A549 (cell line): ENCODE measurements around the gene IL9R. TPM values are rescaled to one million over a fixed set of nuclear protein-coding genes. Genes with fewer than 3 reads are reported as not detected.

ENCODE experiments used
- ATAC-seq, 2 experiments: fragments of 200-7000 bp in 1 of 2; fragments of >200 bp in 1 of 2; cut with Nextera tagmentation in 1 of 2; cut with Tn5 transposase in 1 of 2; 3 replicates each; pipeline versions ENCODE4 v1.8.0 to v1.9.1; 2018 to 2020; ENCODE audit warnings: mild to moderate bottlenecking in 1 of 2, moderate library complexity in 1 of 2
- CTCF ChIA-PET: fragments of 300-600 bp; sonication (Branson Sonifier 250); formaldehyde crosslinking; extraction: SDS; loops from one replicate; lab custom pipeline; 2021; ENCODE audit warnings: antibody characterized with exemption, inconsistent platforms; lab: Yijun Ruan, JAX
- POLR2A ChIA-PET: fragments of 350-600 bp; formaldehyde crosslinking; extraction: SDS; loops from one replicate; lab custom pipeline; 2021; ENCODE audit warnings: antibody characterized with exemption, inconsistent platforms; lab: Yijun Ruan, JAX
- DNase-seq, 2 experiments: peaks; one replicate each; pipeline versions ENCODE4 v3.0.0 to v3.0.0-alpha.2; 2011 to 2016; ENCODE audit warnings: low read depth in 1 of 2, low spot score in 1 of 2
- FAIRE-seq: peaks from 2 replicates; lab custom pipeline; 2011; peaks lifted over from hg19 to GRCh38; lab: Jason Lieb, UNC
- H3K27ac ChIP-seq, 2 experiments: fragments of >200 bp; sonication (Bioruptor Twin); formaldehyde crosslinking; 3 replicates each; pipeline ENCODE4 v1.5.1; 2016 to 2017
- H3K4me1 ChIP-seq: fragments of >200 bp; sonication (Bioruptor Twin); formaldehyde crosslinking; 3 replicates; pipeline ENCODE4 v1.6.1; 2016
- H3K4me2 ChIP-seq: fragments of >200 bp; sonication (Bioruptor Twin); formaldehyde crosslinking; 3 replicates; pipeline ENCODE4 v1.6.1; 2016
- H3K4me3 ChIP-seq: fragments of >200 bp; sonication (Bioruptor Twin); formaldehyde crosslinking; 3 replicates; pipeline ENCODE4 v1.5.1; 2016
- H3K9me3 ChIP-seq: fragments of >200 bp; sonication (Bioruptor Twin); formaldehyde crosslinking; 3 replicates; pipeline ENCODE4 v1.6.1; 2016
- BHLHE40 ChIP-seq: IDR thresholded peaks from 2 replicates; pipeline ENCODE4 v1.6.1; 2012; ENCODE audit warnings: low read depth, low read length, inconsistent platforms
- CBX8 ChIP-seq: fragments of 200-600 bp; sonication (generic); IDR thresholded peaks from 2 replicates; pipeline ENCODE4 v1.6.1; 2016
- CHD2 ChIP-seq: fragments of 150-350 bp; IDR thresholded peaks from 2 replicates; pipeline ENCODE4 v1.6.1; 2014; ENCODE audit warnings: low read length; ENCODE audit not compliant: partially characterized antibody
- ESRRA ChIP-seq: fragments of 150-350 bp; IDR thresholded peaks from 2 replicates; pipeline ENCODE4 v1.6.1; 2014; ENCODE audit warnings: mild to moderate bottlenecking, low read length, borderline replicate concordance
- HOXA7 ChIP-seq: fragments of 250-450 bp; sonication (Bioruptor Pico); IDR thresholded peaks from 2 replicates; pipeline ENCODE4 v1.5.0; 2020; ENCODE audit warnings: mild to moderate bottlenecking, moderate library complexity
- HOXB13 ChIP-seq: fragments of 250-450 bp; sonication (Bioruptor Pico); IDR thresholded peaks from 2 replicates; pipeline ENCODE4 v1.5.0; 2020; ENCODE audit warnings: low read depth, mild to moderate bottlenecking, moderate library complexity
- JUN ChIP-seq, 2 experiments: fragments of >200 bp; sonication (Bioruptor Twin); formaldehyde crosslinking; IDR thresholded peaks; 2 replicates in 1 of 2; 3 replicates in 1 of 2; pipeline ENCODE4 v1.6.1; 2016 to 2017
- MAFK ChIP-seq: fragments of 450-650 bp; IDR thresholded peaks from 2 replicates; pipeline ENCODE4 v1.6.1; 2014; ENCODE audit not compliant: partially characterized antibody
- MYC ChIP-seq: IDR thresholded peaks from 2 replicates; pipeline ENCODE4 v1.6.1; 2012; ENCODE audit warnings: mild to moderate bottlenecking, inconsistent platforms, low read length, improper control_type of control experiment, borderline replicate concordance
- NR3C1 ChIP-seq: fragments of >200 bp; sonication (Bioruptor Twin); formaldehyde crosslinking; IDR thresholded peaks from 3 replicates; pipeline ENCODE4 v1.6.1; 2017
- POLR2A ChIP-seq: IDR thresholded peaks from 2 replicates; pipeline ENCODE4 v1.6.1; 2012; ENCODE audit warnings: mild to moderate bottlenecking, low read length
- POLR2AphosphoS2 ChIP-seq: conservative IDR thresholded peaks from 2 replicates; pipeline ENCODE4 v1.6.1; 2012; ENCODE audit warnings: low read length, improper control_type of control experiment, inconsistent platforms
- RAD21 ChIP-seq, 2 experiments: fragments of >200 bp in 1 of 2; sonication (Bioruptor Twin) in 1 of 2; formaldehyde crosslinking in 1 of 2; IDR thresholded peaks in 1 of 2; conservative IDR thresholded peaks in 1 of 2; 2 replicates in 1 of 2; 3 replicates in 1 of 2; pipeline ENCODE4 v1.6.1; 2012 to 2018; ENCODE audit warnings: inconsistent platforms in 1 of 2
- RARB ChIP-seq: fragments of 250-450 bp; sonication (Bioruptor Pico); IDR thresholded peaks from 2 replicates; pipeline ENCODE4 v1.8.0; 2021; ENCODE audit warnings: mild to moderate bottlenecking, moderate library complexity
- REST ChIP-seq: fragments of 200-600 bp; sonication (generic); IDR thresholded peaks from 2 replicates; pipeline ENCODE4 v1.6.1; 2016; ENCODE audit warnings: antibody characterized with exemption, mild to moderate bottlenecking, moderate library complexity
- RFX5 ChIP-seq: fragments of 450-650 bp; IDR thresholded peaks from 2 replicates; pipeline ENCODE4 v1.7.1; 2014; ENCODE audit warnings: antibody characterized with exemption, mild to moderate bottlenecking, moderate library complexity
- SMC3 ChIP-seq: fragments of >200 bp; sonication (Bioruptor Twin); formaldehyde crosslinking; IDR thresholded peaks from 3 replicates; pipeline ENCODE4 v1.6.1; 2018; ENCODE audit warnings: inconsistent platforms
- SREBF2 ChIP-seq: fragments of 450-650 bp; IDR thresholded peaks from 2 replicates; pipeline ENCODE4 v1.6.1; 2014; ENCODE audit warnings: mild to moderate bottlenecking, moderate library complexity
- TP53 ChIP-seq: fragments of 250-450 bp; sonication (Bioruptor Pico); IDR thresholded peaks from 2 replicates; pipeline ENCODE4 v1.5.0; 2021; ENCODE audit warnings: mild to moderate bottlenecking, moderate library complexity
- ZC3H11A ChIP-seq: fragments of 450-650 bp; IDR thresholded peaks from 2 replicates; pipeline ENCODE4 v1.6.1; 2014; ENCODE audit warnings: antibody characterized with exemption, mild to moderate bottlenecking
- ZFP36 ChIP-seq: fragments of 450-650 bp; IDR thresholded peaks from 2 replicates; pipeline ENCODE4 v1.6.1; 2014; ENCODE audit warnings: borderline replicate concordance; ENCODE audit not compliant: partially characterized antibody
- WGBS: methylation state at CpG from one replicate; pipeline ENCODE4 v1.1.6; 2017; ENCODE audit errors: missing lambda C conversion rate; 5-methylcytosine and 5-hydroxymethylcytosine counted together
- polyA plus RNA-seq, 4 experiments: library from polyadenylated mRNA; depleted of rRNA in 3 of 4; stranded (reverse); fragments of >200 nt; fragmentation: RNase III in 1 of 4; extraction: RNeasy Plus Mini Kit Qiagen cat#74134 plus additional on column Dnase treatment in 1 of 4; gene quantifications; 2 replicates in 3 of 4; 3 replicates in 1 of 4; pipeline ENCODE4 v1.2.3, GENCODE V29; 2011 to 2017
- TF ChIP-seq, protein P1 (sequence below): fragments of >200 bp; sonication (Bioruptor Twin); formaldehyde crosslinking; IDR thresholded peaks from 3 replicates; pipeline ENCODE4 v1.6.1; 2016
- TF ChIP-seq, protein P2 (sequence below): fragments of 150-350 bp; IDR thresholded peaks from 2 replicates; pipeline ENCODE4 v1.6.1; 2014; ENCODE audit warnings: low read depth, mild to moderate bottlenecking, low read length

Gene IL9R
- polyA plus RNA-seq, 2 of the 4 experiments (the other 2 are of a cell fraction) = 0.06 to 0.12 TPM

DNA sequence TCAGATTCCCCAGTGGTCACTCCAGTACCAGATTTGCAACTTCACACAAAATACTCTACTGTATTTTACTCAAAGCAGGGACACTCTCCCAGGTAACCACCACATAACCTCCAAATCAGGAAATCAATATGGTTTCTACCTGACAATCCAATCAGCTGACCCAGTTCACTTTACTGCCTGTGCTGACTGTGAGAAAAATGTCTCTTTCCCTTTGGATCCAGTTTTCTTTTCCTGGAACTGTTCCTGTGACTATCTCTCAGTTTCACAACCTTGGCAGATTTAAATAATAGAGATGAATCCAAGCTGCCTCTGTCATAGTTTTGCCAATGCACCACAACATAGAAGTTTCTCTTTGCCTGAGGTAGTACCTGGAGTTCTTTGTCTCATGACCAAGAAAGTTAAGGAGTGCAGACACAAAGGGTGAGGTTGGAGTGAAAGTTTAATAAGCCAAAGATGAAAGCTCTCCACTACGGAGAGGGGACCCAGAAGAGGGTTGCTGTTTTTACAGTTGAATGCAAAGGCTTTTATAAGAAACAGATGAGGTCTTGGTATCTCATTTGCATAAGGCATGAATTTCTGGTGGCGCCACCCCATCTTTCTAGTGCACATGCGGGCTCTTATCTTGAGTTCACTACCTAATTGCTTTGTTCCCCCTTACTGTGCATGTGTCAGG lies 29.7 kb upstream of the IL9R start:
- ChIA-PET POLR2A (no interaction called here), CTCF (no interaction called here)
- H3K4me3 ChIP-seq = no peak overlapping the region
- H3K27ac ChIP-seq = no peak overlapping the region
- no peak overlapping the region for H3K4me2 ChIP-seq
- FAIRE-seq (no peak), DNase-seq (no peak), ATAC-seq (no peak)
- 27% methylated on average over 3 of the region's 3 CpGs for WGBS
- TF ChIP-seq POLR2A (no peak), MYC (no peak), HOXA7 (no peak), CHD2 (no peak), ESRRA (no peak), MAFK (no peak), RAD21 (conservative IDR thresholded peaks at IDR 0.05 in 1 of 2, IDR thresholded peaks at IDR 0.05 in 1 of 2) (no peak), SMC3 (no peak), TP53 (CRISPR knock-in tag) (no peak), POLR2AphosphoS2 (no peak), RFX5 (no peak), REST (no peak)
- TF ChIP-seq, protein P1, sequence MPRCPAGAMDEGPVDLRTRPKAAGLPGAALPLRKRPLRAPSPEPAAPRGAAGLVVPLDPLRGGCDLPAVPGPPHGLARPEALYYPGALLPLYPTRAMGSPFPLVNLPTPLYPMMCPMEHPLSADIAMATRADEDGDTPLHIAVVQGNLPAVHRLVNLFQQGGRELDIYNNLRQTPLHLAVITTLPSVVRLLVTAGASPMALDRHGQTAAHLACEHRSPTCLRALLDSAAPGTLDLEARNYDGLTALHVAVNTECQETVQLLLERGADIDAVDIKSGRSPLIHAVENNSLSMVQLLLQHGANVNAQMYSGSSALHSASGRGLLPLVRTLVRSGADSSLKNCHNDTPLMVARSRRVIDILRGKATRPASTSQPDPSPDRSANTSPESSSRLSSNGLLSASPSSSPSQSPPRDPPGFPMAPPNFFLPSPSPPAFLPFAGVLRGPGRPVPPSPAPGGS = no peak
- H3K4me1 ChIP-seq = no peaks in the 10 kb centered on the region
- peaks cover 17% of the 10 kb centered on the region for H3K9me3 ChIP-seq

GRCh38 chrX:155968326-155968661 lies 29.2 kb upstream of the IL9R start:
- DNase-seq (no peak), ATAC-seq (no peak), FAIRE-seq (no peak)
- Histone ChIP-seq H3K9me3 (peaks cover 17% of the 10 kb centered on the region), H3K4me2 (no peak overlapping the region), H3K4me1 (no peaks in the 10 kb centered on the region), H3K4me3 (no peak overlapping the region), H3K27ac (no peak overlapping the region)
- ChIA-PET POLR2A (no interaction called here), CTCF (no interaction called here)
- 0% methylated on average over 1 of the region's 1 CpG for WGBS
- TF ChIP-seq ZFP36 = peak; percentile 79
- TF ChIP-seq JUN (IDR thresholded peaks at IDR 0.05) = no peak

- Histone ChIP-seq H3K4me3 (no peak overlapping the region), H3K27ac (no peak overlapping the region), H3K4me2 (no peak overlapping the region), H3K4me1 (no peaks in the 10 kb centered on the region), H3K9me3 (peaks cover 17% of the 10 kb centered on the region)
- WGBS = 6% methylated on average over 5 of the region's 5 CpGs
- ChIA-PET CTCF (no interaction called here), POLR2A (no interaction called here)
- FAIRE-seq (no peak), DNase-seq (no peak), ATAC-seq (no peak)
- TF ChIP-seq, protein P1 = no peak
- no peak for TF ChIP-seq HOXB13
- TF ChIP-seq ESRRA = no peak
- no peak for TF ChIP-seq REST
- no peak for TF ChIP-seq POLR2AphosphoS2
- TF ChIP-seq RARB (CRISPR knock-in tag) = no peak
- TF ChIP-seq NR3C1 = no peak
- TF ChIP-seq CBX8 = no peak
- TF ChIP-seq BHLHE40 = no peak
- no peak for TF ChIP-seq ZC3H11A
- no peak for TF ChIP-seq SREBF2
- TF ChIP-seq, protein P2, sequence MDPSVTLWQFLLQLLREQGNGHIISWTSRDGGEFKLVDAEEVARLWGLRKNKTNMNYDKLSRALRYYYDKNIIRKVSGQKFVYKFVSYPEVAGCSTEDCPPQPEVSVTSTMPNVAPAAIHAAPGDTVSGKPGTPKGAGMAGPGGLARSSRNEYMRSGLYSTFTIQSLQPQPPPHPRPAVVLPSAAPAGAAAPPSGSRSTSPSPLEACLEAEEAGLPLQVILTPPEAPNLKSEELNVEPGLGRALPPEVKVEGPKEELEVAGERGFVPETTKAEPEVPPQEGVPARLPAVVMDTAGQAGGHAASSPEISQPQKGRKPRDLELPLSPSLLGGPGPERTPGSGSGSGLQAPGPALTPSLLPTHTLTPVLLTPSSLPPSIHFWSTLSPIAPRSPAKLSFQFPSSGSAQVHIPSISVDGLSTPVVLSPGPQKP = no peak
Observed at GRCh38 chrX:155968791-155969190, 28.7 kb upstream of the IL9R start.
